ENCODE results near the gene PARD3. TPM values are rescaled to one million over a fixed set of nuclear protein-coding genes. Genes with fewer than 3 reads are reported as not detected.

PARD3 gene
- total RNA-seq, 1 experiment from 2014 or later: 46.3 TPM

- ATAC-seq: no peak
- no TSS peak for BruUV-seq (replicated peaks)
- CTCF ChIA-PET: interaction anchor here (1.4 kb wide), 1 partner anchor 56 kb away, joined by 5 read pairs; no protein-coding TSS in a partner anchor
Observed at GRCh38 chr10:34677132-34677531, 138.0 kb downstream of the PARD3 start.

GRCh38 chr10:34674176-34674575 is 140.9 kb downstream of the PARD3 start:
- H3K9me2 ChIP-seq (ENCODE audit: insufficient read depth): no peaks in the 10 kb centered on the region
- ChIA-PET RAD21 (ENCODE audit: low non-redundant PET in 1 of 2, low total read pairs in 2 of 2, uncharacterized antibody in 2 of 2, unreplicated experiment in 2 of 2) (no interaction called here), POLR2A (no interaction called here), CTCF (no interaction called here)
- TF ChIP-seq SP1 (IDR thresholded peaks at IDR 0.05; ENCODE audit: low read depth) (no peak), SRF (IDR thresholded peaks at IDR 0.05; ENCODE audit: low read depth) (no peak), ZBTB33 (IDR thresholded peaks at IDR 0.05; ENCODE audit: extremely low read depth, insufficient replicate concordance, low read length) (no peak), EZH2 (IDR thresholded peaks at IDR 0.05) (no peak), MAX (IDR thresholded peaks at IDR 0.05) (no peak), CEBPB (IDR thresholded peaks at IDR 0.05; ENCODE audit: low read depth) (no peak), YY1 (IDR thresholded peaks at IDR 0.05; ENCODE audit: extremely low read depth, insufficient replicate concordance, low read depth, low read length) (no peak), ZNF274 (IDR thresholded peaks at IDR 0.05; ENCODE audit: low read depth, low read length) (no peak), RAD21 (IDR thresholded peaks at IDR 0.05; ENCODE audit: low read depth) (no peak), POLR2A (IDR thresholded peaks at IDR 0.05; ENCODE audit: borderline replicate concordance, extremely low read depth, insufficient read depth, insufficient read length) (no peak)
- no peak overlapping the region for H3K4me2 ChIP-seq (ENCODE audit: low read length)
- H2AFZ ChIP-seq (ENCODE audit: low read depth, low read length, poor library complexity, severe bottlenecking): no peak overlapping the region
- no peak overlapping the region for H3K27ac ChIP-seq (ENCODE audit: low read depth, low read length)
- H4K20me1 ChIP-seq (ENCODE audit: insufficient read depth): no peaks in the 10 kb centered on the region
- H3K4me3 ChIP-seq (replicated peaks in 1 of 2; ENCODE audit: low read depth in 1 of 2, low read length in 2 of 2): no peak overlapping the region
- DNase-seq (ENCODE audit: low read depth, low spot score) (no peak), ATAC-seq (no peak)
- BruUV-seq (replicated peaks): no TSS peak
- no peaks in the 10 kb centered on the region for H3K36me3 ChIP-seq (ENCODE audit: control insufficient read depth in 1 of 2, insufficient read depth in 2 of 2, low read length in 2 of 2)
- intact Hi-C loops (cut with micrococcal nuclease): no loop called here
- H3K9ac ChIP-seq (ENCODE audit: low read length): no peak overlapping the region
- no peaks in the 10 kb centered on the region for H3K27me3 ChIP-seq (ENCODE audit: insufficient read depth, low read length)
- no peaks in the 10 kb centered on the region for H3K9me3 ChIP-seq (ENCODE audit: control insufficient read depth in 1 of 2, insufficient read depth in 1 of 2, low read depth in 1 of 2, low read length in 2 of 2)
- no peaks in the 10 kb centered on the region for H3K4me1 ChIP-seq (ENCODE audit: control insufficient read depth in 1 of 2, insufficient read depth in 2 of 2, low read length in 2 of 2)
- H3K79me2 ChIP-seq (ENCODE audit: insufficient read depth, low read length): peaks cover 25% of the 10 kb centered on the region

More at GRCh38 chr10:34677132-34677531, 138.0 kb downstream of the PARD3 start:
- Histone ChIP-seq H3K4me3 (replicated peaks in 1 of 2; ENCODE audit: low read depth in 1 of 2, low read length in 2 of 2) (no peak overlapping the region), H3K4me1 (ENCODE audit: control insufficient read depth in 1 of 2, insufficient read depth in 2 of 2, low read length in 2 of 2) (no peaks in the 10 kb centered on the region), H3K9me2 (ENCODE audit: insufficient read depth) (no peaks in the 10 kb centered on the region), H3K79me2 (ENCODE audit: insufficient read depth, low read length) (peaks cover 19% of the 10 kb centered on the region), H3K36me3 (ENCODE audit: control insufficient read depth in 1 of 2, insufficient read depth in 2 of 2, low read length in 2 of 2) (no peaks in the 10 kb centered on the region), H4K20me1 (ENCODE audit: insufficient read depth) (no peaks in the 10 kb centered on the region), H2AFZ (ENCODE audit: low read depth, low read length, poor library complexity, severe bottlenecking) (no peak overlapping the region), H3K4me2 (ENCODE audit: low read length) (no peak overlapping the region), H3K27me3 (ENCODE audit: insufficient read depth, low read length) (no peaks in the 10 kb centered on the region), H3K27ac (ENCODE audit: low read depth, low read length) (no peak overlapping the region), H3K9me3 (ENCODE audit: control insufficient read depth in 1 of 2, insufficient read depth in 1 of 2, low read depth in 1 of 2, low read length in 2 of 2) (no peaks in the 10 kb centered on the region), H3K9ac (ENCODE audit: low read length) (no peak overlapping the region)
- TF ChIP-seq ATF3 (IDR thresholded peaks at IDR 0.05): no peak
- no peak for TF ChIP-seq FOSL1 (IDR thresholded peaks at IDR 0.05; ENCODE audit: low read depth)
- DNase-seq (ENCODE audit: low read depth, low spot score): no peak
- ChIA-PET RAD21 (ENCODE audit: low non-redundant PET in 1 of 2, low total read pairs in 2 of 2, uncharacterized antibody in 2 of 2, unreplicated experiment in 2 of 2) (no interaction called here), POLR2A (no interaction called here)
- intact Hi-C loops (cut with micrococcal nuclease): no loop called here

Data from HCT116 (cell line).